ENCODE measurements around the gene IGSF8.
"Not testable (repeated sequence)": the region's sequence is repeated elsewhere in the genome, so short reads cannot be mapped to it uniquely, and the experiment has no call there.

The IGSF8 gene

GRCh38 chr1:160126342-160126741, 27.9 kb upstream of the IGSF8 start:
- not testable (repeated sequence) for DNase-seq

- peak; percentile 30 for DNase-seq
These were observed 27.3 kb upstream of the IGSF8 start for GRCh38 chr1:160125746-160126145.

GRCh38 chr1:160124705-160125478, 26.5 kb upstream of the IGSF8 start:
- peak; percentile 92 for DNase-seq

- DNase-seq = no peak
These were observed 25.3 kb upstream of the IGSF8 start for GRCh38 chr1:160123726-160124125.

GRCh38 chr1:160122978-160123495, 24.6 kb upstream of the IGSF8 start:
- DNase-seq = no peak

- DNase-seq = no peak
These were observed 23.0 kb upstream of the IGSF8 start for GRCh38 chr1:160121388-160121787.

- DNase-seq = no peak
These were observed 22.4 kb upstream of the IGSF8 start for GRCh38 chr1:160120797-160121196.

- DNase-seq = no peak
These were observed 20.5 kb upstream of the IGSF8 start for GRCh38 chr1:160118928-160119327.

GRCh38 chr1:160117709-160118183, 19.3 kb upstream of the IGSF8 start:
- DNase-seq = peak; percentile 28

GRCh38 chr1:160117300-160117699, 18.9 kb upstream of the IGSF8 start:
- no peak for DNase-seq

GRCh38 chr1:160116283-160117147, 18.1 kb upstream of the IGSF8 start:
- DNase-seq = peak; percentile 31

- no peak for DNase-seq
These were observed 17.3 kb upstream of the IGSF8 start, which contains the start of gene ATP1A2 for GRCh38 chr1:160115545-160116282. ATP1A2 (plus strand) TSS chr1:160115759; CDS start chr1:160115862, 103 bp downstream.

GRCh38 chr1:160114085-160114484, 15.7 kb upstream of the IGSF8 start:
- no peak for DNase-seq

GRCh38 chr1:160113407-160113806, 15.0 kb upstream of the IGSF8 start:
- no peak for DNase-seq

- no peak for DNase-seq
These were observed 13.9 kb upstream of the IGSF8 start for GRCh38 chr1:160112357-160112756.

GRCh38 chr1:160111462-160111861, 13.0 kb upstream of the IGSF8 start:
- not testable (repeated sequence) for DNase-seq

- DNase-seq = no peak
These were observed 11.3 kb upstream of the IGSF8 start for GRCh38 chr1:160109686-160110085.

GRCh38 chr1:160108888-160109662, 10.7 kb upstream of the IGSF8 start:
- DNase-seq = peak; percentile 64

GRCh38 chr1:160107512-160107911, 9.1 kb upstream of the IGSF8 start:
- no peak for DNase-seq

- DNase-seq = no peak
These were observed 6.7 kb upstream of the IGSF8 start for GRCh38 chr1:160105155-160105554.

GRCh38 chr1:160104486-160104885, 6.1 kb upstream of the IGSF8 start:
- DNase-seq = no peak
